ENCODE results near the gene YIF1A.

YIF1A gene

DNA sequence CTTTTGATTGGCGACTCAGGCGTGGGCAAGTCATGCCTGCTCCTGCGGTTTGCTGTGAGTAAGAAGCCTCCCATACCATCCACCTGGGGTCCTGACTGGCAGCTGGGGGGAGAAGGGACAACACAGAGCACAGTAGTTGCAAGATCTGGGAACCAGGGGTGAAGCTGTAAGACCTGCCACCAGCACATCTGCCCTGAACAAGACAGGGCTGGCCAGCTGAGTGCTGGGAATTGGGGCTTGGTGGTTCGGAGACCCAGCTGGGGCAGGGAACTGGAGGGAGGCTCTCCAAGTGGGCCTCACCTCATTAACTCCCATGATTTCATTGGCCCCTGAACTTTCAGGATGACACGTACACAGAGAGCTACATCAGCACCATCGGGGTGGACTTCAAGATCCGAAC lies 17.1 kb downstream of the YIF1A start:
- no peak for TF ChIP-seq ZNF324 (tag by site-specific recombination; IDR thresholded peaks at IDR 0.05)
- no peak for TF ChIP-seq ZNF133 (tag by site-specific recombination; IDR thresholded peaks at IDR 0.05)
- TF ChIP-seq ZNF501 (tag by site-specific recombination; IDR thresholded peaks at IDR 0.05): no peak
- no peak for TF ChIP-seq ZNF561 (tag by site-specific recombination; IDR thresholded peaks at IDR 0.05; ENCODE audit: borderline replicate concordance)
- no peak for TF ChIP-seq ZNF664 (tag by site-specific recombination; IDR thresholded peaks at IDR 0.05)
- TF ChIP-seq ZNF600 (tag by site-specific recombination; IDR thresholded peaks at IDR 0.05): no peak
- TF ChIP-seq GLIS2 (tag by site-specific recombination; IDR thresholded peaks at IDR 0.05): no peak
- TF ChIP-seq ZNF510 (tag by site-specific recombination; IDR thresholded peaks at IDR 0.05; ENCODE audit: insufficient replicate concordance): no peak
- TF ChIP-seq, protein P1, sequence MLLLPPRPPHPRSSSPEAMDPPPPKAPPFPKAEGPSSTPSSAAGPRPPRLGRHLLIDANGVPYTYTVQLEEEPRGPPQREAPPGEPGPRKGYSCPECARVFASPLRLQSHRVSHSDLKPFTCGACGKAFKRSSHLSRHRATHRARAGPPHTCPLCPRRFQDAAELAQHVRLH (tag by site-specific recombination; IDR thresholded peaks at IDR 0.05): no peak
- no peak for TF ChIP-seq SALL2 (tag by site-specific recombination; IDR thresholded peaks at IDR 0.05; ENCODE audit: borderline replicate concordance)
- TF ChIP-seq ZBTB8A (tag by site-specific recombination; IDR thresholded peaks at IDR 0.05): no peak
- no peak for TF ChIP-seq ZNF391 (tag by site-specific recombination; IDR thresholded peaks at IDR 0.05; ENCODE audit: borderline replicate concordance, low read depth)
- no peak for TF ChIP-seq ZNF623 (tag by site-specific recombination; IDR thresholded peaks at IDR 0.05)
- no peak for TF ChIP-seq ZNF292 (tag by site-specific recombination; IDR thresholded peaks at IDR 0.05; ENCODE audit: borderline replicate concordance, low read depth)
- no peak for TF ChIP-seq SP3 (tag by site-specific recombination; IDR thresholded peaks at IDR 0.05)
- no peak for TF ChIP-seq ZFP41 (tag by site-specific recombination; IDR thresholded peaks at IDR 0.05; ENCODE audit: borderline replicate concordance)
- ChIA-PET CTCF (interaction anchor here (0.8 to 4.9 kb wide), 2 partner anchors 10 to 50 kb away, joined by 3 to 24 read pairs; no protein-coding TSS in a partner anchor), POLR2A (interaction anchor here (0.8 to 1.4 kb wide), 2 partner anchors 11 to 17 kb away, joined by 4 read pairs; partner anchors contain the start of gene YIF1A)
- Histone ChIP-seq H3K4me3 (ENCODE audit: low read depth, low read length) (no peak overlapping the region), H3K36me3 (ENCODE audit: control insufficient read depth in 2 of 2, insufficient read depth in 1 of 2, low read length in 2 of 2) (peaks cover 0 to 63% of the 10 kb centered on the region in 2 experiments; a peak in 2 of 3 replicates), H3K9me3 (ENCODE audit: control insufficient read depth, insufficient read depth, low read depth, low read length) (no peaks in the 10 kb centered on the region), H3K27ac (ENCODE audit: extremely low read depth, low read depth, low read length) (no peak overlapping the region), H3K4me1 (ENCODE audit: control insufficient read depth, insufficient read depth, low read length) (peaks cover 2% of the 10 kb centered on the region; the same call in 1 of the 2 replicates)

DNA sequence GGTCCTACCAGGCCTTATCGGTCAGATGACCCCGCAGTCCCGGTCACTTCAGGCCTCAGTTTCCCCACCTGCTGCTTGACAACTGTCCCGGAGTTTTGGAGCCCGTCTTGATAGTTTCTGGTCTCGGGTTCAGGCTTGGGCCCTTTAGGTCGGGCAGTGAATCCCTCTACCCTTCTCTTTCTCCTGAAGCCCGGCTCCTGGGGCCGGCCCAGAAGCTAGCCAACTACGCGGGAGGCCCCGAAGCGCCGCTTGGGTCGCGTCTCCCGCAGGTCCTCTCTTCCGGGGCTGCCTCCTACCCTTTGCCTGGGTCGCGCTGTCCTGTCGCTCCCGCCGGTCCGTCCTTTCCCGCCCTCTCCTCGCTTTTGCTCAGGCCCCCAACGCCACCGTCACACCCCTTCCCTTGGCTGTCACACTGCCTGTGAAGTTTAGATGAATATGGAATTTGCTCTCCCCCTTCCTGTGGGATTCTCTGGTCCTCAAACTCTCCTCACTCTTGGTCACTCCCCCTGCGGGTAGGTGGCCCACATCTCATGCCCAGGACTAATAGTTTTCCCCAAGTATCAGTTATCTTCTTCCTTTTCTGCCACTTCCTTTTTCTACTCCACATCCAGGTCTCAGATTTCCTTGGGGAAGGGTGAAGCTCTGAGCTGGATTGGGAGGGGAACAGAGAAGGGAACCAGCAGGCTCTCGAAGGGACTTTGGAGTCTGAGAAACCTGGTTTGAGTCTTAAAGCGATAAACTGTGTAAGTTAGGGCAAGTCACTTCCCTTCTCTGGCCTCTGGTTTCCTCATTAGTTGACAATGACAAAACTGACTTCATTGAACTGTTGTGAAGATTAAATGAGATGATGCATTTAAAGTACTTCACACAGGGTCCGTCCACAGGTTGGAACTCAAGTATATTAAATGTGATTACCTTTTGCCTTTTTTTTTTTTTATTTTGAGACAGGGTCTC lies 19.7 kb downstream of the YIF1A start:
- H3K4me3 ChIP-seq (ENCODE audit: low read depth, low read length): peak overlapping the region; percentile 92
- POLR2A ChIA-PET: interaction anchor here (1.4 to 1.8 kb wide), 4 partner anchors 8 to 20 kb away, joined by 5 to 9 read pairs (median 6); partner anchors contain the start of genes CNIH2 and YIF1A
- peaks cover 0 to 66% of the 10 kb centered on the region in 2 experiments; a peak in 2 of 3 replicates for H3K36me3 ChIP-seq (ENCODE audit: control insufficient read depth in 2 of 2, insufficient read depth in 1 of 2, low read length in 2 of 2)
- peak overlapping the region; percentile 73 for H3K27ac ChIP-seq (ENCODE audit: extremely low read depth, low read depth, low read length)
- CTCF ChIA-PET: interaction anchor here (0.6 to 4.9 kb wide), 2 partner anchors 12 to 46 kb away, joined by 6 to 24 read pairs; no protein-coding TSS in a partner anchor
- H3K9me3 ChIP-seq (ENCODE audit: control insufficient read depth, insufficient read depth, low read depth, low read length): no peaks in the 10 kb centered on the region
- peaks cover 2% of the 10 kb centered on the region; the same call in 1 of the 2 replicates for H3K4me1 ChIP-seq (ENCODE audit: control insufficient read depth, insufficient read depth, low read length)
- TF ChIP-seq ZFP3 (tag by site-specific recombination; IDR thresholded peaks at IDR 0.05; ENCODE audit: low read depth) (no peak), ZNF335 (tag by site-specific recombination; conservative IDR thresholded peaks at IDR 0.05) (peak; percentile 96), ZNF623 (tag by site-specific recombination; IDR thresholded peaks at IDR 0.05) (0 out of 2 replicates have a peak, but pooled peaks have one; percentile 11), IKZF3 (tag by site-specific recombination; IDR thresholded peaks at IDR 0.05) (0 out of 2 replicates have a peak, but pooled peaks have one; percentile 4), ZBTB48 (tag by site-specific recombination; IDR thresholded peaks at IDR 0.05) (no peak), PRDM1 (tag by site-specific recombination; IDR thresholded peaks at IDR 0.05) (peak; percentile 62), ZNF600 (tag by site-specific recombination; IDR thresholded peaks at IDR 0.05) (peak; percentile 63), ZNF37A (tag by site-specific recombination; IDR thresholded peaks at IDR 0.05) (no peak), SP2 (tag by site-specific recombination; IDR thresholded peaks at IDR 0.05) (peak; percentile 72)
- TF ChIP-seq, protein P2, sequence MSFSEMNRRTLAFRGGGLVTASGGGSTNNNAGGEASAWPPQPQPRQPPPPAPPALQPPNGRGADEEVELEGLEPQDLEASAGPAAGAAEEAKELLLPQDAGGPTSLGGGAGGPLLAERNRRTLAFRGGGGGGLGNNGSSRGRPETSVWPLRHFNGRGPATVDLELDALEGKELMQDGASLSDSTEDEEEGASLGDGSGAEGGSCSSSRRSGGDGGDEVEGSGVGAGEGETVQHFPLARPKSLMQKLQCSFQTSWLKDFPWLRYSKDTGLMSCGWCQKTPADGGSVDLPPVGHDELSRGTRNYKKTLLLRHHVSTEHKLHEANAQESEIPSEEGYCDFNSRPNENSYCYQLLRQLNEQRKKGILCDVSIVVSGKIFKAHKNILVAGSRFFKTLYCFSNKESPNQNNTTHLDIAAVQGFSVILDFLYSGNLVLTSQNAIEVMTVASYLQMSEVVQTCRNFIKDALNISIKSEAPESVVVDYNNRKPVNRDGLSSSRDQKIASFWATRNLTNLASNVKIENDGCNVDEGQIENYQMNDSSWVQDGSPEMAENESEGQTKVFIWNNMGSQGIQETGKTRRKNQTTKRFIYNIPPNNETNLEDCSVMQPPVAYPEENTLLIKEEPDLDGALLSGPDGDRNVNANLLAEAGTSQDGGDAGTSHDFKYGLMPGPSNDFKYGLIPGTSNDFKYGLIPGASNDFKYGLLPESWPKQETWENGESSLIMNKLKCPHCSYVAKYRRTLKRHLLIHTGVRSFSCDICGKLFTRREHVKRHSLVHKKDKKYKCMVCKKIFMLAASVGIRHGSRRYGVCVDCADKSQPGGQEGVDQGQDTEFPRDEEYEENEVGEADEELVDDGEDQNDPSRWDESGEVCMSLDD (tag by site-specific recombination; IDR thresholded peaks at IDR 0.05): 0 out of 2 replicates have a peak, but pooled peaks have one; percentile 8
- TF ChIP-seq, protein P3, sequence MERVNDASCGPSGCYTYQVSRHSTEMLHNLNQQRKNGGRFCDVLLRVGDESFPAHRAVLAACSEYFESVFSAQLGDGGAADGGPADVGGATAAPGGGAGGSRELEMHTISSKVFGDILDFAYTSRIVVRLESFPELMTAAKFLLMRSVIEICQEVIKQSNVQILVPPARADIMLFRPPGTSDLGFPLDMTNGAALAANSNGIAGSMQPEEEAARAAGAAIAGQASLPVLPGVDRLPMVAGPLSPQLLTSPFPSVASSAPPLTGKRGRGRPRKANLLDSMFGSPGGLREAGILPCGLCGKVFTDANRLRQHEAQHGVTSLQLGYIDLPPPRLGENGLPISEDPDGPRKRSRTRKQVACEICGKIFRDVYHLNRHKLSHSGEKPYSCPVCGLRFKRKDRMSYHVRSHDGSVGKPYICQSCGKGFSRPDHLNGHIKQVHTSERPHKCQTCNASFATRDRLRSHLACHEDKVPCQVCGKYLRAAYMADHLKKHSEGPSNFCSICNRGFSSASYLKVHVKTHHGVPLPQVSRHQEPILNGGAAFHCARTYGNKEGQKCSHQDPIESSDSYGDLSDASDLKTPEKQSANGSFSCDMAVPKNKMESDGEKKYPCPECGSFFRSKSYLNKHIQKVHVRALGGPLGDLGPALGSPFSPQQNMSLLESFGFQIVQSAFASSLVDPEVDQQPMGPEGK (tag by site-specific recombination; IDR thresholded peaks at IDR 0.05): peak; percentile 9; the same call in 1 of the 2 replicates
- TF ChIP-seq, protein P4, sequence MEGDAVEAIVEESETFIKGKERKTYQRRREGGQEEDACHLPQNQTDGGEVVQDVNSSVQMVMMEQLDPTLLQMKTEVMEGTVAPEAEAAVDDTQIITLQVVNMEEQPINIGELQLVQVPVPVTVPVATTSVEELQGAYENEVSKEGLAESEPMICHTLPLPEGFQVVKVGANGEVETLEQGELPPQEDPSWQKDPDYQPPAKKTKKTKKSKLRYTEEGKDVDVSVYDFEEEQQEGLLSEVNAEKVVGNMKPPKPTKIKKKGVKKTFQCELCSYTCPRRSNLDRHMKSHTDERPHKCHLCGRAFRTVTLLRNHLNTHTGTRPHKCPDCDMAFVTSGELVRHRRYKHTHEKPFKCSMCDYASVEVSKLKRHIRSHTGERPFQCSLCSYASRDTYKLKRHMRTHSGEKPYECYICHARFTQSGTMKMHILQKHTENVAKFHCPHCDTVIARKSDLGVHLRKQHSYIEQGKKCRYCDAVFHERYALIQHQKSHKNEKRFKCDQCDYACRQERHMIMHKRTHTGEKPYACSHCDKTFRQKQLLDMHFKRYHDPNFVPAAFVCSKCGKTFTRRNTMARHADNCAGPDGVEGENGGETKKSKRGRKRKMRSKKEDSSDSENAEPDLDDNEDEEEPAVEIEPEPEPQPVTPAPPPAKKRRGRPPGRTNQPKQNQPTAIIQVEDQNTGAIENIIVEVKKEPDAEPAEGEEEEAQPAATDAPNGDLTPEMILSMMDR (tag by site-specific recombination; IDR thresholded peaks at IDR 0.05): peak; percentile 29; the same call in 1 of the 2 replicates

All from HEK293 (cell line).